Prostate gland (tissue), 2 donors: ENCODE data around the gene DMRTA1.

Experiments used
- CTCF ChIP-seq, 4 experiments: fragments of 200-600 bp in 2 of 4; fragments of 450-650 bp in 2 of 4; sonication (generic) in 2 of 4; IDR thresholded peaks; 1 replicate in 3 of 4; 2 replicates in 1 of 4; pipeline ENCODE4 v1.5.1; 2016 to 2019; ENCODE audit warnings: antibody characterized with exemption in 4 of 4, mild to moderate bottlenecking in 2 of 4, moderate library complexity in 2 of 4
- POLR2A ChIP-seq: fragments of 450-650 bp; IDR thresholded peaks from one replicate; pipeline ENCODE4 v1.6.1; 2016; ENCODE audit warnings: antibody characterized with exemption, mild to moderate bottlenecking
- POLR2AphosphoS5 ChIP-seq: sonication (generic); formaldehyde crosslinking; IDR thresholded peaks from one replicate; pipeline ENCODE4 v1.6.1; 2017; ENCODE audit warnings: antibody characterized with exemption

- TF ChIP-seq CTCF (IDR thresholded peaks at IDR 0.05) = no peak
- TF ChIP-seq POLR2A = no peak
- no peak for TF ChIP-seq POLR2AphosphoS5
These were observed 8.6 kb downstream of the DMRTA1 start for GRCh38 chr9:22455181-22455580.
